Camera-type eye (tissue), 1 donor: ENCODE data around the gene PPP1R3A. TPM values are rescaled to one million over a fixed set of nuclear protein-coding genes. Genes with fewer than 3 reads are reported as not detected.

Experiments
- total RNA-seq: library from RNA; depleted of rRNA; stranded (reverse); fragments of >200 nt; gene quantifications from one replicate; pipeline ENCODE4 v1.2.3, GENCODE V29; 2014

Gene PPP1R3A, protein sequence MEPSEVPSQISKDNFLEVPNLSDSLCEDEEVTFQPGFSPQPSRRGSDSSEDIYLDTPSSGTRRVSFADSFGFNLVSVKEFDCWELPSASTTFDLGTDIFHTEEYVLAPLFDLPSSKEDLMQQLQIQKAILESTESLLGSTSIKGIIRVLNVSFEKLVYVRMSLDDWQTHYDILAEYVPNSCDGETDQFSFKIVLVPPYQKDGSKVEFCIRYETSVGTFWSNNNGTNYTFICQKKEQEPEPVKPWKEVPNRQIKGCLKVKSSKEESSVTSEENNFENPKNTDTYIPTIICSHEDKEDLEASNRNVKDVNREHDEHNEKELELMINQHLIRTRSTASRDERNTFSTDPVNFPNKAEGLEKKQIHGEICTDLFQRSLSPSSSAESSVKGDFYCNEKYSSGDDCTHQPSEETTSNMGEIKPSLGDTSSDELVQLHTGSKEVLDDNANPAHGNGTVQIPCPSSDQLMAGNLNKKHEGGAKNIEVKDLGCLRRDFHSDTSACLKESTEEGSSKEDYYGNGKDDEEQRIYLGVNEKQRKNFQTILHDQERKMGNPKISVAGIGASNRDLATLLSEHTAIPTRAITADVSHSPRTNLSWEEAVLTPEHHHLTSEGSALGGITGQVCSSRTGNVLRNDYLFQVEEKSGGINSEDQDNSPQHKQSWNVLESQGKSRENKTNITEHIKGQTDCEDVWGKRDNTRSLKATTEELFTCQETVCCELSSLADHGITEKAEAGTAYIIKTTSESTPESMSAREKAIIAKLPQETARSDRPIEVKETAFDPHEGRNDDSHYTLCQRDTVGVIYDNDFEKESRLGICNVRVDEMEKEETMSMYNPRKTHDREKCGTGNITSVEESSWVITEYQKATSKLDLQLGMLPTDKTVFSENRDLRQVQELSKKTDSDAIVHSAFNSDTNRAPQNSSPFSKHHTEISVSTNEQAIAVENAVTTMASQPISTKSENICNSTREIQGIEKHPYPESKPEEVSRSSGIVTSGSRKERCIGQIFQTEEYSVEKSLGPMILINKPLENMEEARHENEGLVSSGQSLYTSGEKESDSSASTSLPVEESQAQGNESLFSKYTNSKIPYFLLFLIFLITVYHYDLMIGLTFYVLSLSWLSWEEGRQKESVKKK
- total RNA-seq, result 11.1 TPM

GRCh38 chr7:113918946-113919345 is at the start of gene PPP1R3A:
Gene PPP1R3A (minus strand): TSS chr7:113919009. CDS start chr7:113918996, 13 bp downstream.

